GM15510 (cell line): ENCODE measurements around the gene DSCAM.

Experiments used
- POLR2A ChIP-seq: IDR thresholded peaks from 3 replicates; pipeline ENCODE4 v1.6.1; 2011; ENCODE audit warnings: borderline replicate concordance; ENCODE audit not compliant: insufficient read length; ENCODE audit errors: extremely low read depth

The DSCAM gene

DNA sequence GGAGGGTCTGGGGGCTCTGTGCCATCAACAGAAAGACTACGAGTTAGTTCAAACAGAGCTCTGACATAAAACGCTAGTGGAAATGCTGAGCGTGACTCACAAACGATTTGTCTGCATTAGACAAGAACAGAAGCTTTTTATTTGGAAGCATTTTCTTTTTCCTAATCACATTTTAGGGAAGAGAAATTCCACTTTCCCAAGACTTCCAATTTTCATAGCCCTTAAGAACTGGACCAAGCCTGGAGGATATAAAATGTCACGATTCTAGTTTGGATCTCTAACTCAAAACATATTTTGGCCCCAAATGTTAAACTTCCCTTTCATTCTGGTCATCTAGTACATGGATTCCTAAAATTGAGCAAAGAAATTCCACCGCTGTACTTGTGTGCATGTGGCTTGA is 659.7 kb downstream of the DSCAM start:
- TF ChIP-seq POLR2A = no peak

DNA sequence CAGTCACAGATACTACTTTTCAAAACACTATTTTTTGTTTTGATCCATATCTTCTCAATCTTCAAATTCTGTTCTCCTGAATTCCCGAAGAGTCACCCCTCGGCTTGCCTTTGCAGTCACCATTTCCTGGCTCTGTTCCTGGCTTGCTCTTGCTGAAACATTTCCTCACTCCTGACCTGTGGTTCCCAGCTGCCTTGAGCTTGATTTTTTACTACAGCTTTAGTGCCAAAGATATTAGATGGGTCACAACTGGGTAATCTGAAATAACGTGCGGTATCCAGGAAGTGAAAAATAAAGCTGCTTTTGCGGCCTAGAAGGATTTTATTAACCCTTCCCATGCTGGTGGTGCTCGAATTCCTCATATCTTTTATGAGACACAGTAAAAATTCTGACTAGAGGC is 660.9 kb downstream of the DSCAM start:
- TF ChIP-seq POLR2A = no peak

DNA sequence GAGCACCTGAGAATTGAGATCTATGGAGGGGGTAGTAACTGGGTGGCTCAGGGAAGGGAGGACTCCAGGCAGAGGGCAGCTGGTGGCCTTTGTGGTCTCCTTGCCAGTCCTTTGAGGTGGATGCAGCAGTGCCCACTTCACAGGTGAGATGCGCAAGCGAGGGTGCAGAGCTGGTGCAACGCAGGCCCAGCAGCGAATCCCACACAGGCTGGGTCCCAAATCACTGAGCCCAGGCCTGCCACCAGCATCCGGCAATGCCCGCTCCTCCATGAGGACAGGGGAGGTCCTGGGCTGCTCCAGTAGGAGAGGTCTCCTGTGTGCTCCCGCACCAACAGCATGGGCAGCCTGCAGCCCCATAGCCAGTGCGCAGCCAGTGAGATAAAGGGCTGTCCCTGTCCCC is 661.8 kb downstream of the DSCAM start:
- TF ChIP-seq POLR2A = no peak

DNA sequence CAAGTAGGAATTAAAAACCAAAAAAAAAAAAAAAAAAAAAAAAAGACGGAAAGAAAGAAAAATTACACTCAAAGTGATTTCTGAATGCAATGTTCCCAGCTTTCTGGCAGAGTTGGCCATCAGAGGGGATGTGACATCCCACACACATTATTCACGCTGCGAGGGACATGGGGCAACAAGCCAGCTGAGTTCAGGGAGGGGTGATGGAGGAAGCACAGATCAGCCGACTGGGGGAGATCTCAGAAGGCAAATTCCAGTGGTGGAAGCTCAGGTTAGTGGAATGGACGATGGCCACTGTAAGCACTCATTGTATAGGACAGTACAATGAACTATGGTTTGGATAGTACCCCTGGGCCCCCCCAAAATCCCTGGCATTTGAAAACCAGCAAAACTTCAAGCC is 667.8 kb downstream of the DSCAM start:
- no peak for TF ChIP-seq POLR2A

DNA sequence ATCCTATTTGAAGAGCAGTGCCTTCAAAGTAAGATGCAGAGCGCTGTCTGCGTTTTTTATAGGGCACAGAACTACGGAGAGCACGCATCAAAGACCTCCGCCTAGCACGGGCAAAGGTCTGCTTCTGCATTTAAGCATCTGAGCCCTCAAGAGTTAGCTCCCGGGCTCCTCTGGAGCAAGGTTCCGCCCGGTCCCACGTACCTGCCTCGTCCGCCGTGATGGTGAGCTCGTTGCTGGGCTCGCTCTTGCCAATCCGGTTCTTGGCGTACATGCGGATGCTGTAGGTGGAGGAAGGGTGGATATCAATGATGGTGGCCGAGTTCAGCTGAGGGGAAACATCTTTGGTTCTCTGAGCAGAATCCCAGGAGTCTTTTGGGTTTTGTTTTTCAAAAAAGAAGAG is 668.2 kb downstream of the DSCAM start:
- TF ChIP-seq POLR2A = no peak

DNA sequence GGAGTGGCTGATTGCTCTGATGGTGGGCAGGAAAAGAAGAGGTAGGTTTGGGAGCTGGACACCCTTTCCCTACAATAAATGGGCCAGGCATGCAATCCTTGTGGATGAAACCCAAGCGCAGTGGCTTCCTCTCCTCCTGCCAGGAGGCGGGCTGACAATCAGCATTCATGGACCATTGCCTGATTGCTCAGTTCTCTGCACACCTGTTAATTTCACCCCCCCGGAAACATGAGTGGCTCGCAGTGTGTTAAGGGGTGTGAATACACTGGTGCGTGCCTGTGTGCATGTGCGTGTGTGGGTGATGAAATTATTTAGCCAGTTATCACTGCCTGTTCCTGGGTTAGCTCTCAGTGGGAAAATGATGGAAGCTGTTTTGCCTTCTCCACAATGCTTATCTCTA is 669.0 kb downstream of the DSCAM start:
- no peak for TF ChIP-seq POLR2A

DNA sequence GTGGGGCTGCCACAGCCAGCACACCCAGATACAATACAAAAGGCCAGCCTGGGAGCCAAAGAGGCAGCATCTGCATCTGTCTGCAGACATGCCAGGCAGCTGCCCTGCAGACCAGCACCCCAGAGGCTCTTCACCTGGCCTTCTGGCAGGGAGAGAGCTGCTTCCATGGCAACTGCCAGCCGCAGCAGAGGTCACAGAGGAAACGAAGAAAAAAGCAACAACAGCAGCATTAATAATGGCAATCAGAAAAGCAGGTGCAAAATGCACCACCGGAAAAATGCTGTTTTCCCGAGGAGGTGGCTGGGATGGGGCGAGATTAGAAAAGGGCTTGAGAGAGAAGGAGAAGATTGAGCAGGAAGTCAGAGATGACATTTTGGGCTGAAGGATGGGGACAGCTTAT is 670.2 kb downstream of the DSCAM start:
- no peak for TF ChIP-seq POLR2A

DNA sequence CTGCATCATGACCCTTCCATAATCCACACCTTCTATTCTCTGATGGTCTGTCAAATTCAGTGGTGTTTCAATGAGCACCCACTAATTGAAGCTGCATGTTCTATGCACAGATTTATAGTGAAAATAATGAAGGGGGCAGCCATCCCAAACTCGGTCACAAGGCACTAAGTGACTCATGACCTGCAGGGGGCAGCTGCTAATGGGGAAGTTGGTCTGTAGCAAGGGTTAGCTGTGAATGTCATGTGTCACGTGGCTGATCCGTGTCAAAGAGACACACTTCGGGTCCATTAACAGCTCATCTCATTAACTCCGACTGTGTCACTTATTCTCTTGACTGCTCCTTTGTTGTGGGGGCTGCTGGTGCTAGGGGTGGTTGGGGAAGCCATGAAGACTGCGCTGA is 673.1 kb downstream of the DSCAM start:
- no peak for TF ChIP-seq POLR2A

DNA sequence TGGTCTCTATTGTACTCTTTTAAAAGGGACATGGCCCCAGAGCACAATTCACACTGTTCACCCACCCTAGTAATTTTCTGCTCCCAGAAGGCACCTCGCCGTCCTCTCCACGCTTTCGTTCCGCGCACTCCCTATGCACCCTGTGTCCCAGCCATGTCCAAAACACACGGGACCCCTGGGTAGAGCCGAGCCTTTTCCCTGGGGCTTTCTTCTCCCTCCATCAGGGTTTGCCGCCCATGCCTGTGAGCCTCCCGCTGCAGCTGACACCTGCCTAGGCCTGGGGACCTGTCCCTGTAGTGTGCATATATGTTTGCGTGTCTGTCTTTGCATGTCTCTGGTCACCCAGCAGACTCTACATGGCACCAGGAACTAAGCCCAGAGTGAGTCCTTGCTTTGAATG is 677.0 kb downstream of the DSCAM start:
- no peak for TF ChIP-seq POLR2A

DNA sequence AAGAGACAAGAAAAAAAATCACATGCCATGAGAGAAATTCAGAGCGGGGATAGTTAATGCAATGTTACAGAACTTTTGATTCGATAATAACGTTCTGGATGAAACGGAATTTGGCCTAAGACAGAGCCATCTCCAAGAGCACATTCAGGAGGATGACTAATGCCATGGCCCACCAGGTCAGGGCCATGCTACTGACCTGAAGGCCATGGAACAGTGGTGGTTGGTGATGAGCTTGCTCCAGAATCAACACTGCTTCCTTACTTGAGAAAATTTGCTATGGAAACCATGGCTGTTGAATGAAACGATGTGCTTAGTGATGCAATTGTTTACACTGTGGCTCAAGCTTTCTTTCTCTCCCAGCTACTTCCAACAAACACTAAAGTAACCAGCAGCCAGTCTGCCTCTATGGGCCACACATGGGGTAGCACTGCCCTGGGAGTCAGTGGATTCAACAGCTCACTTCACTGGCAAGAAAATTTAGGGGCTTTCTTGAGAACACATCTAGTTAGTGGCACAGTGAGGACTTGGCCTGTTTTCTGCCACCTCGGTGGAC is 680.6 kb downstream of the DSCAM start:
- no peak for TF ChIP-seq POLR2A

DNA sequence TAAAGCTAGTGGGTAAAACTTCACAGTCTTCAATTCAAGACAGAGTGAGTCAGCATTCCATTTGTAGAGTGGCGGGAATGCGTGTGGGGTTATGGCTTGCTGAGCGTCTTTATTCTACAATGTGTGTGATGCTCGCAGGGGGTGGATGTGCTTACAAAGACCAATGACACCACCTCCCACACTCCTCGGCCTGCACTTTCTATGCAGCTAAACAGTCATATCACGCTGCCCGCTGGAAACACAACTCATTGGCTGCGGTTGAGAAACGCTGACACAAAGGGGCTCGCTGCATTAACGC is 681.2 kb downstream of the DSCAM start:
- no peak for TF ChIP-seq POLR2A

DNA sequence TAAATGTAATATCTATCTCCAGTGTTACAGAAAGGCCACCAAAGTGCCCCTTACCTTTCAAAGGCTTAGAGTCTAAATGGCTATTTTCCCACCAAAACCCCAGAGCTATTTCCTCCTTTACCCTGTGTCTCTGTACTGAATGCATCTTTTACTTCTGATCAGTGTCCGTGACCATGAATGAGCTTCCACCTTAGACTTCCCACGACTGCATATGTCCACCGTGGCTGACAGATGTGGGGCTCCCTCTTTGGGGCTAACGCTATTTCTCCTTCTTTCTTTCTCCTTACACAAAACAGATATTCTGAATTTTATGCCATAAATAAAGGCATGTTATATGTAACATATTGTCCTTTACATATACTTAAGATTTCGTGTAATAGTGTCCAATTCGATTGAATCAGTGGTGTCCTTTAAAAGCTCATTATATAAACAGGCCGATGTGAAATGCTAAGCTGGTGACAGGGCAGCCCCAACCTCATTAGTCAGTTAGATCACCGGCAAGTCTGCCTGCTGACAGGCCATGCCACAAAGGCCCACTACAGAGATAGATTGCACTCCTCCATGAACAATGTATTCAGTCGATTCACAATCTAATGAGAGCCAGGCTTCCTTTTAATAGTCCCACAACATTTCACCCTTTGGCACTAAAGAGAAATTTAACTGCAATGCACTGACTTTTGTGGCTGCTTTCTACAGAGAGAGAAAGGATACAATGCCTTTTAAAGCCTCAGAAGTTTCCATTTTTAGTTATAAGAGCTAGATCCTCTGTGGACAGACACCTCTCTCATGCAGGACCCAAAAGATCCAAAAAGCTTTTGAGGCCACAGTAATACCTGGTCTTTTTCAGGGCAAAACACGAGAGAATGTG is 681.8 kb downstream of the DSCAM start:
- no peak for TF ChIP-seq POLR2A

DNA sequence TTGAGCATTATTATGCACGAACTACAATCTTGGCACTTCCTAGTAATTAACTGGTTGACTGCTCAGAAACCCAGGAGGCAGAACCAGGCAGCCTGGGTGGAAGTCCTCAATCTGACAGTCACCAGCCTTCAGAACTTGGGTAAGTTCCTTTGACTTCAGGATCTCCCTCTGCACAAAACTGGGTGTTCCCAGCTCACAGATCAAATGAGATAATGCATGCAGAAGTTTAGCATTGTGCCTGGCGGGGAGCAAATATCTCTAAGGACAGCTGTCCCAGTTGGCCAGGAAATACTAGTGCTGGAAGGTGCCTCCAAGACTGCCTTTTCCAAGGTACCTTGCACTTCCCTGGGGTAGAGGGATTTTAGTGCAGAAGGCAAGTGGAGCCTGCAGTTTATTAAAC is 684.9 kb downstream of the DSCAM start:
- no peak for TF ChIP-seq POLR2A

DNA sequence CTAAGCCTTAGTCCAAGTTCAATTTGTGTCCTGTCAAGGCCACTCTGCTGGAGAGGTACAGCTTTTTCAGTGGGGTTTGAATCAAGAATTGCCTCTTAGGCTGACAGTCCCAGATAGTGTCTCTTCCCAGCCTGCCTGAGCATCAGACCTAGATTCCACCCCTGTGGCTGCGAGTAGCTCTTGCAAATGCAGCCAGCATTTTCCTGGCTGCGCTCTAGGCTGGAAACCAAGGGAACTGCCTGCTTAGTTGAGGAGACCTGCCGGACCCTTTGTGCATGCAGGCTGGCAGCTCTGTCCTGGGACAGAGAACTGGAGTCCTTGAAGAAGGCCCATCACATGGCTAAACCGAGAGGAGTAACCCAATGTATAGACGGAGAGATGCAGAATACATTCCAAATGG is 686.0 kb downstream of the DSCAM start:
- TF ChIP-seq POLR2A = no peak

DNA sequence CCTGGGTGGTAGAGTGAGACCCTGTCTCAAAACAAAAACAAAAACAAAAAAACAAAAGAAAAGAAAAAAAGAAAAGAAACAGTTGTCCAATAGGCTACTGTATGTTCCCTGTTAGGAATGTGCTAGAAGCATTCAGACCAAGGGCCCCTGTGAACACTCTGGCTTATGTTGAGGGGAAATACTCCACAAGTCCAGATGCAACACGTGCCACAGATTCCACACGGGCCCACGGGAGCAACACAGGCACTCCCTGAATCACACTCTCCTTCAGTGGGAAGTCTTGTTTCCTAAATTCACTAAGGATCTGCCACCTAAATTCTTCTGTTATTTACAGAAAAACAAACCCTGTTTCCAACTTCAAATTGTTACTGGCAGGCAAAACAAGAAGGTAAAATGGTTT is 688.6 kb downstream of the DSCAM start:
- TF ChIP-seq POLR2A = no peak

DNA sequence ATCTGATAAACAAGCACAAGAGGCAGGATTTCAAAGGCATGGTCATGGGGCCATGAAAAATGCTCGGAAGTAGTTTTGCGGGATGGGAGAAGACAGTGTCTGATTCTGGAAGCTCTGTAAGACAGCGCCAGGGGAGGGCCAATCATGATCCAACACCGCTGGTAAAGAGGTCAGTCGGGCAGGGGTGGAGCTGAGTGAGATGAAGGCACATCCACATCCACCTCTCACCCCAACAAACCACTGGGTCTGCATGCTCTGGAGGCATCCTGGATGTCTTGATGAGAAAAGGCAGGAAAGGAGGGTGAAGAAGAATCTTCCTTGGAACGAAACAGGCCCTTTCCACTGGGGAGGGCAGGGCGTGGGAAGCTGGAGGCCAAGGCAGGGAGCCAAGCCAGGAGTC is 691.4 kb downstream of the DSCAM start:
- no peak for TF ChIP-seq POLR2A
